T-helper 2 cell (primary cell): Measurements from ENCODE around the gene PTPN11.
"Not testable (repeated sequence)": the region's sequence is repeated elsewhere in the genome, so short reads cannot be mapped to it uniquely, and the experiment has no call there.

Experiments
- DNase-seq, 5 experiments: peaks; one replicate each; pipeline versions ENCODE4 v3.0.0 to v3.0.0-alpha.2; 2012 to 2022
- total RNA-seq, 2 donors: gene quantifications; one replicate each; lab custom pipeline; 2026; lab: John Stamatoyannopoulos, UW

PTPN11 gene
- 86.4 to 98.7 reads per million in 2 donors for total RNA-seq

DNA sequence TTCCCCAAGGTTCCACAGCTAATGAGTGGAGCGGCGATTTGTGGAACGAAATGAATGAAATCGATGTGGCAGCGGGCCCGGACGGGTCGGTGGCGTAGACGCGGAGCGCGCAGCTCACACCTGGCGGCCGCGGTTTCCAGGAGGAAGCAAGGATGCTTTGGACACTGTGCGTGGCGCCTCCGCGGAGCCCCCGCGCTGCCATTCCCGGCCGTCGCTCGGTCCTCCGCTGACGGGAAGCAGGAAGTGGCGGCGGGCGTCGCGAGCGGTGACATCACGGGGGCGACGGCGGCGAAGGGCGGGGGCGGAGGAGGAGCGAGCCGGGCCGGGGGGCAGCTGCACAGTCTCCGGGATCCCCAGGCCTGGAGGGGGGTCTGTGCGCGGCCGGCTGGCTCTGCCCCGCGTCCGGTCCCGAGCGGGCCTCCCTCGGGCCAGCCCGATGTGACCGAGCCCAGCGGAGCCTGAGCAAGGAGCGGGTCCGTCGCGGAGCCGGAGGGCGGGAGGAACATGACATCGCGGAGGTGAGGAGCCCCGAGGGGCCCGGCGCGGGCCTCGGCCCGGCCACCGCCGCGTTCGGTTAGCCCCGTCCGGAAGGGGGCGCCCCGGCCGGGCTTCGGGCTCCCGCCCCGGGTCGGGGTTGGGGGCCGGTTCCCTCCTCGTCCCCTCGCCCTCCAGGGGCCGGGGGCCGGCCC is at the start of gene PTPN11:
PTPN11 (plus strand) TSS at position 340 of the 689 bp plus-strand sequence; CDS start at position 505, 165 bp downstream.
- DNase-seq = peak; percentile 83 to 91 (median 86)

DNA sequence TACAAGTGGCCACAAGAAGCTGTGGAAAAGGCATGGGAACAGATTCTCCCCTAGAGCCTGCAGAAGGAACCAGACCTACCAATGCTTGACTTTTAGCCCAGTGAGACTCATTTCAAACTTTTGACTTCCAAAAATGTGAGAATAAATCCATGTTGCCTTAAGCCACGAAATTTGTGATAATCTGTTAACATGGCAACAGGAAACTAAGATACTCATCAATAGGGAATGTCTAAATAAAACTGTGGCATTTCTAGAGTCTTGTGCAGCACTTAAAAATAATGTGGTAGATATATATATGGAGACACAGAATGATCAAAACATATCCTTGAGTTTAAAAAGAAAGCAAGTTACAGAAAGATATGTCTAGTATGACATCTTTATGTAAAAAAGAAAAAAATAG is 48.5 kb upstream of the PTPN11 start:
- DNase-seq = no peak

DNA sequence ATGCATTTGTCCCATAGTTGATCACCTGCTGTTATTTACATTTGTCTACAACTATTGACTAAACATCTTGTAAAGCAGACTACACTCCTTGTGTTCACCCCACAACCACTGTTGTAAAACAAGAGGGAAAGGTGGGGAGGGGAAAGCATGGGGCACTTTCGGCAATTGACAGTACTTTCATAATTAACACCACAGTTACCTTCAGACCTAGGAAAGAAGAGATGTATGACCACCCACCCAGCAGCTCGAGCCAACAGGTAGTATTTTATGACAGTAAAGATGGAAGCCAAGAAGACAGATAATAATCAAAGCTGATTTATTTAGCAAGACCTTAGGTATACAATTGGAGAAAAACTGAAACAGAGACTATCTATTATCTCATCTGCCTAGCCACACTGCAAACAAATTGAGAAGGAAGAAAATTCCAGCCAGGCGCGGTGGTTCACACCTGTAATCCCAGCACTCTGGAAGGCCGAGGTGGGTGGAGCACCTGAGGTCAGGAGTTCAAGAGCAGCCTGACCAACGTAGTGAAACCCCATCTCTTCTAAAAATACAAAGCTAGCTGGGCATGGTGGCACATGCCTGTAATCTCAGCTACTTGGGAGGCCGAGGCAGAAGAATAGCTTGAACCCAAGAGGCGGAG is 47.8 kb upstream of the PTPN11 start:
- DNase-seq = no peak

DNA sequence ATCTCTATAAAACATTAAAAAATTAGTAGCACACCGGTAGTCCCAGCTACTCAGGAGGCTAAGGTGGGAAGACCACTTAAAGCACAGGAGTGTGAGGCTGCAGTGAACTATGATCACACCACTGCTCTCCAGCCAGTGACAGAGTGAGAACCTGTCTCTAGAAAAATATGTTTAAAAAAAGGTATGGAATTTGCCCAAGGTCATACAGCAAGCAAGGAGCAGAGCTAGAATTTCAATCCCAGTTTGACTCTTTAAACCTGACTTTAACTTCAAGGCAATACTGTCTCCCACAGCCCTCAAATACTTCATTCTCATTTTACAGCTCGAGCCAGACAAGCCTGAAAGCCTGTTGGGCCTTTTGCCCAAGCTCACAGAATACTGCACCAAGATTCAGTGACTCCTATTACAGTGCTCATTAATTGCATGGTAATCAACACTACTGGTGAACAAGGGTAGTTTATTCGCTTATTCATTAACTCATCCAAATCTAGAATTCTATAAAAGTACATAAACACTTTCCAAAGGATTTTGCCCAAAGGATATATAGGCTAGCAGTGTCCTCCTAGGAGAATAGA is 44.5 kb upstream of the PTPN11 start:
- no peak for DNase-seq

DNA sequence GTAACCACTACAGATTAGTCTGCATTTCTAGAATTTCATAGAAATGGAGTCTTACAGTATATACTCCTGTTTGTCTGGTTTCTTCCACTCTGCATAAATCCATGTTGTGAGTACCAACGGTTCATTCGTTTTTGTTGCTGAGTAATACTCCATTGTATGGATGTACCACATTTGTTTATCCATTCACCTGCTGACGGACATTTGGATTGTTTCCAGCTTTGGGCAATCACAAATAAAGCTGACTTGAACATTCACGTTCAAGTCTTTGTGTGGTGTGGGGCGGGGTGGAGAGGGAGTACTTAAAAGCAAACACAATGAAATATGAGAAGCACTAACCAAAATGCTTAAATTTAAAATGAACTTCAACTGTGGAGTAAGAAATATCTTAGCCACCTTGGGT is 43.6 kb upstream of the PTPN11 start:
- DNase-seq = no peak

DNA sequence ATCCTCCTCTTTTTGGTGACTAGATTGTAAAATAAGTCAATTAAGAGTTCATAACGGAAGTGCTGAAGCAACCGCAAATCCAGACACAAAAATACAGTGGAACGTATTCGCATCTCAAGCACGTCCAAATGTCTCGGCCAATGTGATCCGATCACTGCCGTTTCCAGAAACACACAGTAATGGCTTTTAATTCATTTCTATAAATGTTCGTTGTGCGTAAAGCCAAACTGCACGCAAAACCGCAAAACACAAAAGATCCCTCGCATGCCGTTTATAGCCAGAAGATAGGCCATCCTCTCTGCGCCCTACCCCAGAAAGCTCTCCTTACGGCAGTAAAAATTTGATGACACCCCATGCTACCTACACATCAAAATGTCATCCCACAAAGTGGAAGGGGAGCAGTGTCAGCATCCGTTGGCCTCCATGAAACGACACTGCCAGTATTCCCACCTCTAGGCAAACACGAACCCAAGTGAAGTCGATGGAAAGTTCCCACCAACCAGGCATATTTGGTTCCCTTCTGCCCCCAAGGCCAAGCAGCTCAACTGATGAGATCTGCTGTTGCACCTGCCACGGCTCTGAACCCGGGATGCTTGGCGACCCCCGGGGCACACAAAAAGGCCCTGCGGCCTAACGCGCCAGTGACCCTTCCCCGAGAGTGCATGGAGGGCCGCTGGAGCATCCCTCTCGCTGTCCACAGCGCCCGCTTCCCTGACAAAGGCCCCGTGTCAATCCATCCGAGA is 37.9 kb upstream of the PTPN11 start:
- peak in 1 of 5 experiments; percentile 3 for DNase-seq

DNA sequence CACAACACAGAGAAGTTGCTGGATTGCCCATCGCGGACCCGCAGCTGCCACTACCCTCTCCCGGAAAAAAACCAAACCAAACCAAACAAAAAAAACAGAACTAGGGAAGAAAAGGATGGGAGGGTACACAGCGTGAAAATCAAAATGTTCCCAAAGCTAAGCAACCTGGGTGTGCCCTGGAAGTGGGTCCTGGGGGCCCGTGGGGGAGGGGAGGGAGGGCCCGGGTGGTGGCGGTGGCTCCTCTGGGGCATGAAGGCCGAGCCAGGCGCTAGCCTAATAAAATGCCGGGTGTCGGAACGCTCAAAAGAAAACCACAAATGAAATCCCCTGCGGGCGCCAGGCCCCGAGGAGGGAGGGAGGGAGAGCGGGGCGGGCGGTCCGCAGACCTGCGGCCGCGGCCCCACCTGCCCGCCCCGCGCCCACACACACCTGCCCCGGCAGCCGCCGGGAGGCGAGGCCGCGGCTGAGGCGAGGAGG is 37.3 kb upstream of the PTPN11 start:
- peak; percentile 2 to 36 (median 13) for DNase-seq

DNA sequence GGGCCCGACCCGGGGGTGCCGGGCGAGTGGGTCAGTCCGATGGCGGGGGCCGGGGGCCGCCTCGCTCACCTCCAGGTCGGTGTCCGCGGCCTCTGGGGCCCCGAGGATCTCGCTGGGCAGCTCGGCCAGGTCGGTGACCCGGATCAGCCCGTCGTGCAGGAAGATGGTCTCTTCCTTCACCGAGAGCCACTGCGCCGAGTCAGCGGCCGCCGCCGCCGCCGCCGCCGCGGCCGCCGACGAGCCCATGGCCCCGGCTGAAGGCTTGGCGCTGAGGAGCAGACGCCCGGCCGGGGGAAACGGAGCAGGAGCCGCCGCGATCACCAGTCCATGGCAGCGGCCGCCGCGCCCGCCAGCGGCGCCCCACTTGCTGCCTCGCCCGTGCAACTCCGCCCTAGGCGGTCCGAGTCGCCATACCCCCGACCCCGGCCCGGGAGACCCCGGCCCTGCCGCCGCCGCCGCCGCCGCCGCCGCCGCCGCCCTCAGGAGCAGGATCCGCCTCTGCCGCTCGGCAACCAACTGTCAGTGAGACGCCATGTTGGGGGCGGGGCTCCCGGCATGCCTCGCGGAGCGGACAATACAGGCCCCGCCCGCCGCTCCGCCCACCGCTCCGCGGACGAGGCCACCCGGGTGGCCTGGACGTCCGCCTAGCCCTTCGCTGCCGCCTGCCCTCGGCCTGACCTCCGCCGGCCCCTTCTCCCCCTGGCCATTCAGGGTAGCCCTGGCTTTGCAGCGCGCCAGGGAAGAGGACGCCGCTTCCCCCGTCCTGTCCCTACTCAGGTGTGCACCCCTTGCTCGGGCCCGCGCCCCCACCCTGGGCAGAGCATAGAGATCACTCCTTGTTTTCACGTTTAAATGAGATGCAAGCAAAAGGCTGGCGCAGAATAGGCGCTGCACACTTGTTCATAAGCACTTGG is 36.6 kb upstream of the PTPN11 start, which contains the start of gene HECTD4:
HECTD4 (minus strand) TSS at position 549 of the 914 bp plus-strand sequence; CDS start at position 246, 303 bp downstream.
- peak; percentile 82 to 92 (median 90) for DNase-seq

DNA sequence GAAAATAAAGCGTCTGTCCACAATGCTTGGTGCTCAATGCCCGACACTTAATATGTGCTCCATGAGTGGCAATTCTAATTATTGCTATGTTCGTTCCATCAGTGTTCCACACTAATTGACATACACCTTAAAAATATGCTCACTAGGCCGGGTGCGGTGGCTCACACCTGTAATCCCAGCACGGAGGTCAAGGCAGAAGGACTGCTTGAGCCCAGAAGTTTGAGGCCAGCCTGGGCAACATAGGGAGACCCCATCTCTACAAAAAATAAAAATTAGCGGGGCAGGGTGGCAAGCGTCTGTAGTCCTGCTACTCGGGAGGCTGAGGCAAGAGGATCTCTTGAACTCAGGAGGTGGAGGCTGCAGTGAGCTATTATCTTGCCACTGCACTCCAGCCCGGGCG is 35.9 kb upstream of the PTPN11 start:
- no peak for DNase-seq

DNA sequence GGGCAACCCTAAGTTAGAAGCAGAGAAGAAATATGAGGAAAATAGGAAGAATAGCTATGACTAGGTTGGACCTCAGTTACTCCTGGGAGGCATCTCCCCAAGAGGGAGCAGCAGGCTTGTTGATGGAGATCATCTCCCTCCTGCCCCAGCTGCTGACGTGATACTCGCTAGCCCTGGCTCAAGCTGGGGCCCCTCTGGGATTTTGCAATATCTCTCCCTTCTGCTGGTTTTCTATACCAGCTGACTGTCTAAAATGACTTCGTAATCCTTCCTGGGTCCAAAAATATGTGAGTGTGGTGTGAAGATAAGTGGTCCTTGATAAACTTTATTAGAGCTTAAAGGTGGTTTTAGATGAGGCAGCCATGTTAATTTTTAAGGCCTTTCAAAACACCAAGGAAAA is 32.0 kb upstream of the PTPN11 start:
- no peak for DNase-seq

DNA sequence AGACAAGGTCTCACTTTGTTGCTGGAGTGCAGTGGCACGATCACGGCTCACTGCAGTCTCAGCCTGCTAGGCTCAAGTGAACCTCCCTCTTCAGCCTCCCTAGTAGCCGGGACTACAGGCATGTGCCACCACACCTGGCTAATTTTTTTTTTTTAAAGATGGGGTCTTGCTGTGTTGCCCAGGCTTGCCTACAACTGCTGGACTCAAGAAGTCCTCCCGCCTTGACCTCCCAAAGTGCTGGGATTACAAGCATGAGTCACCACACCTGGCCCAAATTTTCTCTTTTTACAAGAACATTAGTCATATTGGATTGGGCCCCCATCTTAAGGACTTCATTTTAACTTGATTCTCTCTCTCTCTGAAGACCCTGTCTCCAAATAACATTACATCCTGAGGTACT is 29.5 kb upstream of the PTPN11 start:
- no peak for DNase-seq

DNA sequence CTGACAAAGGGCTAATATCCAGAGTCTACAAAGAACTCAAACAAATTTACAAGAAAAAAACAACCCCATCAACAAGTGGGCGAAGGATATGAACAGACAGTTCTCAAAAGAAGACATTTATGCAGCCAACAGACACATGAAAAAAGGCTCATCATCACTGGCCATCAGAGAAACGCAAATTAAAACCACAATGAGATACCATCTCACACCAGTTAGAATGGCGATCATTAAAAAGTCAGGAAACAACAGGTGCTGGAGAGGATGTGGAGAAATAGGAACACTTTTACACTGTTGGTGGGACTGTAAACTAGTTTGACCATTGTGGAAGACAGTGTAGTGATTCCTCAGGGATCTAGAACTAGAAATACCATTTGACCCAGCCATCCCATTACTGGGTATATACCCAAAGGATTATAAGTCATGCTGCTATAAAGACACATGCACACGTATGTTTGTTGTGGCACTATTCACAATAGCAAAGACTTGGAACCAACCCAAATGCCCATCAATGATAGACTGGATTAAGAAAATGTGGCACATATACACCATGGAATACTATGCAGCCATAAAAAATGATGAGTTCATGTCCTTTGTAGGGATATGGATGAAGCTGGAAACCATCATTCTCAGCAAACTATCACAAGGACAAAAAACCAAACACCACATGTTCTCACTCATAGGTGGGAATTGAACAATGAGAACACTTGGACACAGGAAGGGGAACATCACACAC is 28.7 kb upstream of the PTPN11 start:
- DNase-seq = not testable (repeated sequence)

DNA sequence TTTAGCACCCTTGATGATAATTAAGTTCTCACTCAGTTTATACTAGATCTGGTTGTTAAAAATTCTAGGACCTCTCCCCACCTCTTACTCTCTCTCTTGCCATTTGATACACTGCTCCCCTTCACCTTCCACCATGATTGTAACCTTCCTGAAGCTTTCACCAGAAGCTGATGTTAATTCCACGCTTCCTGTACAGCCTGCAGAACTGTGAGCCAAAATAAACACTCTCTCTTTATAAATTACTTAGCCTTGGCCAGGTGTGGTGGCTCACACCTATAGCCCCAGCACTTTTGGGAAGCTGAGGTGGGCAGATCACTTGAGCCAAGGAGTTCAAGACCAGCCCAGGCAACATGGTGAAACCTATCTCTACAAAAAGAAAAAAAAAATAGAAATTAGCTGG is 25.4 kb upstream of the PTPN11 start:
- DNase-seq = no peak

DNA sequence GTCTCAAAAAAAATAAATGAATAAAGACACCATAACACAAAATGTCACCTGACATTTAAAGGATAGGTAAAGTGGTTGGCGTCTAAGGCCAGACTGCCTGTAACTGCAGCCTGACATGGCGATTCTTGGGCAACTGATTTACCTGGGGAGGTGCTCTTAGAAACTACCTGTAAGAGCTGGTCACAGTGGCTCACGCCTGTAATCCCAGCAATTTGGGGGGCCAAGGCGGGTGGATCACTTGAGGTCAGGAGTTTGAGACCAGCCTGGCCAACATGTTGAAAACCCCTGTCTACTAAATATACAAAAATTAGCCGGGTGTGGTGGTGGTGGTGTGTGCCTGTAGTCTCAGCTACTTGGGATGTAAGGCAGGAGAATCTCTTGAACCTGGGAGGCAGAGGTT is 17.7 kb upstream of the PTPN11 start:
- DNase-seq = no peak

DNA sequence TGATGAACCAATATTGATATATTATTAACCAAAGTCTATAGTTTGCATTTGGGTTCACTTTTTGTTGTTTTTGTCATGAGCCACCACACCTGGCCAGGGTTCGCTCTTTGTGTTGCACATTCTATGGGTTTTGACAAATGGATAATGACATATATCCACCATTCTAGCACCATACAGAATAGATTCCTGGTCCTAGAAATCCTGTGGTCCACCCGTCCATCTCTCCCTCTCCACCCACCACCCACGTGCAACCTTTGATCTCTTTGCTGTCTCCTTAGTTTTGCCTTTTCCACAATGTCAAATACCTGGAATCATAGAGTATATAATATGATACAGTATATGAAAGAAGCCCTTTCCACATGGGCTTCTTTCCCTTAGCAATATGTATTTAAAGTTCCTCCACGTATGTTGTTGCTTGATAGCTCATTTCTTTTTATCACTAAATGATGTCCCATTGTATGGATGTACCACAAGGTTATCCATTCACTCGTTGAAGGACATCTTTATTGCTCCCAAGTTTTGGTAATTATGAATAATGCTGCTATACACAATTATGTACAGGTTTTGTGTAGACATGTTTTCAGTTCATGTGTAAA is 16.7 kb upstream of the PTPN11 start:
- no peak for DNase-seq

DNA sequence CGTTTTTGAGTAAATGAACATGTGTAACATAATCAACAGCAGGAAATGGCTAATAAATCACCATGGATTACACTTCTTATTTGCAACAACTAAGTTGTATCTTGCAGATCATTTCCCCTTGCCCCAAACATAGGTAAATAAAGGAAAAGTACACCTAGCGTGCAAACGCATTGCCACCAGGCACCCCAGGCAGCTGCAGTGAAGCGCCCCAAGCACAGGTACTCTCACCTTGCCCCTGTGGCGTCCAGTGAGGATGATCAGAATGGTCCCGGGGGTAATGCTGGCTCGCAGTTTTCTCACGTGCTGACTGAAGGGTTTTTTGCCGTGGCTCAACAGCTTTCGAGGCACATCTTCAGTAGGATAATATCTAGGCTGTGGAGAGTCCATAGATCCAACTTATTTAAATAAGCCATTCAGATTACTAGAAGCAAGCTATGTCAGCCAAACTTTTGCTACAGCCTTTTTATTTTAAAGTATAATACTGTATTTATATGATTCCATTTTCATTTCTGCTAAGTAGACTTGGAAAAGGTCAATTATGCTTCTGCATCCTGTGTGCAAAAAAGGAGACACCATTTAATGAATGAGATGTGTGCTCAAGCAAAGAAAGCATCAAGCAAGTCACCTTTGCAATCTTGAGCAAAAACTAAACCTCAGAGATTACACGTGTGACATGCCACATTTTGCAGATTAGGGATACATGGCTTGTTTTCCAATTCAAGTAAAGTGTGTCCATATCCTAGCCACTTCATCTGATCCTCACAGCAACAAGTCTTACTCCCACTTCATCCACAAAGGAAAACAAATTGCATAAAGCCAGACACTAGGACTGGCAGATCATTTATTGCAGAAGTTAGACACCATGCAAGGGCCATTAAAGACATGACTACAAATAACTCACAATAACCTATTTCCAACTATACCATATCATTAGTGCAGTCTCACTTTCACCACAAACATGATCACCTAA is 11.9 kb upstream of the PTPN11 start:
- no peak for DNase-seq

DNA sequence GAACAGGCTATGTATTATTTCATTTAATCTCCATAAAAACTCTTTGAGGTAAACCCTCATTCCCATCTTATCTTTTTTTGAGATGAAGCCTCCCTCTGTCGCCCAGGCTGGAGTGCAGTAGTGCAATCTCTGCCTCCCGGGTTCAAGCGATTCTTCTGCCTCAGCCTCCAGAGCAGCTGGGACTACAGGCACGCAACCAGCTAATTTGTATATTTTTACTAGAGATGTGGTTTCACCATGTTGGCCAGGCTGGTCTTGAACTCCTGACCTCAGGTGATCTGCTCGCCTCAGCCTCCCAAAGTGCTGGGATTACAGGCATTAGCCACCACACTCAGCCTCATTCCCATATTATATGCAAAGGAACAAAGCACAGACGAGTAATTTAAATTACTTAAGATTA is 11.1 kb upstream of the PTPN11 start:
- DNase-seq = not testable (repeated sequence)

DNA sequence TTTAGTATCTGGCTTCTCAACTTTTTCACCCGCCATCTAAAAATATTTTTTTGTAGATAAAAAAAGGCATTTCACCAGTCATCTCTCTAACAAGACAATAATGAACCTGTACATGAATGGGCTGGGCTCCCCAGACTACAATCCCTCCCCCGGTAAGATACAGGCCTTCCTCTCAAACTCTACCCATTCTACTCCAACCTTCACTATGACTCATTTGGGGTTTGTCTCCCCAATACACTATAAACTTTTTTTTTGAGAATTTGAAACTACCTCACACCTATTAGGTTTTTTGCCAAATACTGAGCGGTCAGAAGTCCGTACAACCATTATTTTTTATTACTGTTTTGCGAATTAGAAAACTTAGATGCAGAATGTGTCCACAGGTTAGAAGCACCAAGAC is 10.1 kb upstream of the PTPN11 start:
- peak in 2 of 5 experiments; percentile 17 to 77 for DNase-seq
